Measurements from ENCODE around the gene RND3. TPM values are rescaled to one million over a fixed set of nuclear protein-coding genes. Genes with fewer than 3 reads are reported as not detected.

RND3 gene, protein sequence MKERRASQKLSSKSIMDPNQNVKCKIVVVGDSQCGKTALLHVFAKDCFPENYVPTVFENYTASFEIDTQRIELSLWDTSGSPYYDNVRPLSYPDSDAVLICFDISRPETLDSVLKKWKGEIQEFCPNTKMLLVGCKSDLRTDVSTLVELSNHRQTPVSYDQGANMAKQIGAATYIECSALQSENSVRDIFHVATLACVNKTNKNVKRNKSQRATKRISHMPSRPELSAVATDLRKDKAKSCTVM
- 39.7 TPM for total RNA-seq

DNA sequence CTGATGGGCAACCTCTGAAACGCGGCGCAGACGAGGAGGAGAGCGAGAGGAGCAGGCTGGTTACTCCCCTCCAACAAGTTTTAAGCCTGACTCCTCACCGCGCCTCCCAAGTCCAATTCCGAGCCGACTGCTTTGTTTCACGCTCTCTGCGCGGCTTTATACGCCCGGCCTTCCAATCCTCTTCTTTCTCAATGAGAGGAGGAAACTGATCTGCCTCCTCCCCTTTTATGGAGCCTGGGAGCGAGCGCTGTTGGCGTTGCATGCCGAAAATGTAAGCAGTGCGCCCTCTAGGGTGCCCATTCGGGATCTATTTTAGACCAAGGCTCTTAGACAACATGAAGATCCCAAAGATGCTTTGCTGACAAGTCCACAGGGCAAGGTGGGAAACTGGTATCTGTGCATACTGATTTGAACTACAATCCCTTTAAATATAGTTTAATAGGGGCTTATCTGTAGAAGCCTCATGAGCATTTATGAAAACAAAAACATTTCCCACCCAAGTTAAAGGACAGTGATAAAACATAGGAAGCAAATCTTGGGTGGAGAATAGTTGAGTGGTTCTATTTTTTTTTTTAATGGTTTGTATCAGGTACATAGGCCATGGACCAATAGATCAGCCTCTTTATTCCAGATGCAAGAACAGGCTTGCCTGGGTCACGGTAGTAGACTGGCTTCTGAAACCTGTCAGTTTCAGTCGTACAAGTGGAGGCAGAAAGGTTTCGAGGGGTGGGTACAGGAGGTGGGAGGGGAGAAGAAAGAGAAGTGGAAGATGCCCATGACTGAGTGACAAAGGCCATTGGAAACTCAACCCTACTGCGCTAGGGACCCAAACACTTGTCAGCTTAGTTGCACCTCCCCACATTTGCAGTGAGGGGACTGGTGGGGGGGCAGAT lies at the start of gene RND3:
RND3 (minus strand) TSS at position 131 of the 893 bp plus-strand sequence. CDS start 250 bp downstream, outside the sequence.
- peak; percentile 97 for DNase-seq (ENCODE audit: low spot score)

DNA sequence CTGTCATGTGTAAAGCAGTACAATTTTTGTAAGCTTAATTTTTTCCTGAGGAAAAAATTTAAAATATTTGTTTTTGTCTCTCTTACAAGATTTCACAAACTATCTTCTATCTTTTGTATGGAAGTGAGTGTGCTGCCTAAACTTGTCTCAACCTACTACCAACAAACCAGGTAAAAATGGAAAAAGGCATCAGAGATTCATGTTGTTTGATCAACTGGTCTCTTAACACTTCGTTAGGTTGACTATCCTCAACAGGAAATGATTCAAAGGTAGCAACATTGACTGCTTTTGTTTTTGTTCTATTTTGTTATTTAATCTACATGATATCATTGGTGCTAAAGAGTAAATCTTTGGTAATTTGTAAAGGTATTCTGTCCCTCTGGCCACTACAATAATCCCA lies 47.7 kb upstream of the RND3 start:
- DNase-seq (ENCODE audit: low spot score) = no peak

- no peak for DNase-seq (ENCODE audit: low spot score)
Measured at GRCh38 chr2:150532879-150533278, 45.4 kb upstream of the RND3 start.

GRCh38 chr2:150532020-150532419 lies 44.6 kb upstream of the RND3 start:
- DNase-seq (ENCODE audit: low spot score) = no peak

GRCh38 chr2:150531591-150531990 lies 44.1 kb upstream of the RND3 start:
- no peak for DNase-seq (ENCODE audit: low spot score)

DNA sequence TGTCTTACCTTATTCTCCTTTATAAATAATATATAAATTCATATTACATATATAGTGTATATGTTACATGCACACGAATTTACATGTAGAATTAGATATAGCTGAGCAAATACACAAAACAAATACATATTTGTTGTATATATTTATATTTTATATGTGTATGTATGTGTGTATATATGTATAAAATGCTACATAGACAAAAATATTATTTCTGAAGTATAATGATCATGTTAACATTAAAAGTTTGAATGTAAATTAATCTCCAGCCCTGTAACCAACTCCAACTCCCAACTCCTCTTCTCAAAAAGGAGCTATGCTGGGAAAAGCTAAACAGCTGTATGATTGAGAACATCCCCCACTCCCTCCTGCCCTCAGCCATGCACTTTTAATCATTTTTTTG lies 42.7 kb upstream of the RND3 start:
- no peak for DNase-seq (ENCODE audit: low spot score)

- DNase-seq (ENCODE audit: low spot score) = no peak
Measured at GRCh38 chr2:150528861-150529801, 41.7 kb upstream of the RND3 start.

GRCh38 chr2:150526827-150527226 lies 39.4 kb upstream of the RND3 start:
- peak; percentile 47 for DNase-seq (ENCODE audit: low spot score)

DNA sequence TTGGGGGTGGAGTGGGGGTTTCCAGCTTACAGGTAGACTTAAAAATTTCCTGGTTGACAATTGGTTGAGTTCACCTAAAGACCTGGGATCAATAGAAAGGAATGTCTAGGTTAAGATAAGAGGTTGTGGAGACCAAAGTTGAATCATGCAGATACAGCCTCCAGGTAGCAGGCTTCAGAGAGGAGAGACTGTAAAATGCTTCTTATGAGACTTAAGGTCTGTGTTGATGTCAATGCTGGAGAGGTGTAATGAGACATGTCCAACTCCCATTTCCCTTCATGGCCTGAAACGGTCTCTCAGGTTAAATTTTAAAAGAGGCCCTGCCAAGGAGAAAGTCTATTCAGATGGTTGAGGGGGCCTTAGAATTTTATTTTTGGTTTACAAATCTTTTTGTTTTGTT lies 38.5 kb upstream of the RND3 start:
- no peak for DNase-seq (ENCODE audit: low spot score)

DNA sequence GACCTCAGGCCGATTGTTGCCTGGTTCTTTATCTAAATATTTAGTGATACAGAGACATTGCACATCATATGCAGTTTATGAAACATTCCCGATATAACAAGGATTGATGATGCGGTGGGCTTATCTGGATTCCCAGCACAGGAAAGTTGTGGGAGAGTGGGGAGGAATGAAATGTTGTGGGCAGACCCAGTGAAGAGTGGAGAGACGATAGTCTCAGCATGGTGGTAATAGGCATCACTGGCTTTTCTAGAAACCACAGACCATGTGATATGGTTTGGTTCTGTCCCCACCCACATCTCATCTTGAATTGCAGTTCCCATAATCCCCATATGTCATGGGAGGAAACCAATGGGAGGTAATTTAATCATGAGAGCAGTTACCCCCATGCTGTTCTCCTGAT lies 34.8 kb upstream of the RND3 start:
- DNase-seq (ENCODE audit: low spot score) = no peak

DNA sequence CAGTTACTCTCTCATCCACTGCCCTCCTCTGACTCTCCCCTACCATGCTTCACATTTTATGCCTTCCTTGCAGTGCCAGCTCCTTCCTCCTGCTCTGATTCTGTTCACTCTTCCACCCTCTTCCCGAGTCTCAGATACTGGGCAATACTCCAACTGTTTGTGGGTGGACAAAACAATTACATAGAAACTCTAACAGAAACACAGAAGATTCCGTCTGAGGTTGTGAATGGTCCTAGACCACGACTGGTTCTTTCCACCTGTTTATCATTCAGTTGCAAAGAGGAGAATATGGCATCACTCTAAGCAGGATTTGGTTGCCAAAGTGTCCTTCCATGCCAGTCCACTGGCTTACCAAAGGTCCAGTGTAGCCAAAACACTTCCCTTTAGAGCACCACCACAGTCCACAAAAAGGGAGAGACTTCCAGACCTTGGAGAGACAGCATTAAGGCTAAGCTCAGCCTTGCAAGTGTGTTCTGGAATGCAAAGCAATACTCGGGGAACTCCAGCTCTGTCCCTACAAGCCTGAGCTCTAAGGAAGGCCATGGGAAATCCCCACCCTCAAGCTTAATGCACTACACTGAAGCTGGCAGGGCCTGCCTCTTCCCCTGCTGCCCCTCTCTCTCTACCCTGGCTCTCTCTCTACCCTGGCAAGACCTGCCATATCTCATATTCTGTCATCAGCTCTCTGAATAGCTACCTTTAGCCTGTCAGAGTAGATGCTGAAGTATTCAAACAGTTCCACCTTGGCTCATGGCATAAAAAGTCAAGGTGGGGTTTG lies 33.6 kb upstream of the RND3 start:
- DNase-seq (ENCODE audit: low spot score) = no peak

- DNase-seq (ENCODE audit: low spot score) = no peak
Measured at GRCh38 chr2:150520033-150520432, 32.6 kb upstream of the RND3 start.

GRCh38 chr2:150517951-150518680 lies 30.6 kb upstream of the RND3 start:
- no peak for DNase-seq (ENCODE audit: low spot score)

DNA sequence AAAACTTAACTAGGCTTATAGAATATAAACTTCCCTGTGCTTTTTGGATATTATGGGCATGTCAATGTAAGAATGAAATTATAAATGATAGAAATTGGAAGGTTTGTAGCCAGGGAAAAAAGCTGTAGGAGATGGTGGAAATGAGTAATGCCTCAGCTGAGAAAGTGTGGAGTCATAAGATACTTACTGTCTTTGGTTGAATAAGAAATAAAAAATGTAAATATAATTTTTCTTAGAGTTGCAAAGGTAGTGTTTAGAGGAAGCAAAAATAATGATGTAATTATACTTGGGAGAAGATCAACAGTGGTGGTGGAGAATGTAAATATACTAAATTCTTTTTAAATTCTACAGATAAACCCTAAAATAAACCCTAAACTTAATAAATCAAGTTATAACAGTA lies 26.2 kb upstream of the RND3 start:
- DNase-seq (ENCODE audit: low spot score) = no peak

DNA sequence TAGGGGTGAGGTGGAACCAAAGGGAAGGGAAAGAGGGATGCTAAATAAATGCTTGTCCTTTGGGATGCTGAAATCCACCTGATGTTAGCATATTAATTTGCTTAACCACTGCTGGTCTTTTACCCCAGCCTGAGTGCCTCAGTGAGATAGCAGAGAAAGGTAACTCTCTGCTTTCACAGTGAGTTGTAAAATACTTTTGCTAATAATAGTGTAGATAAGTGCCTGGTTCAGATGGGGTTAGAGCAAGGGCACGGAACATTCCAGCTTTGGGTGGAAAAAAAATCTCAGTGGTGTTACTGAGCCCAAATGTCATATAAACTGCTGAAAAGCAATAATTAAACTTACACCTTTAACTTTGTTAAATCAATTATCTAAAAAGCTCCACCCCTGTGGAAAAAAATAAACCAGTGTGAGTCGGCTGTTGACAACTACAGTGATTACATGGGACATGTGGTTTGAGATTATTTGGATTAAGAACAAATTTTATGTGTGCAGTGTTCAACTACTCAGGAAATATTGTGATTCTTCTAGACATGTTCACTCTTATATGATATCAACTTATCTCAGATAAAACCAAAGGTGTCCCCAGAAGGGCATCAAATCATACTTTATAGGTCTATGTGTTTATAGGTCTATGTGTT lies 21.1 kb upstream of the RND3 start:
- no peak for DNase-seq (ENCODE audit: low spot score)

DNA sequence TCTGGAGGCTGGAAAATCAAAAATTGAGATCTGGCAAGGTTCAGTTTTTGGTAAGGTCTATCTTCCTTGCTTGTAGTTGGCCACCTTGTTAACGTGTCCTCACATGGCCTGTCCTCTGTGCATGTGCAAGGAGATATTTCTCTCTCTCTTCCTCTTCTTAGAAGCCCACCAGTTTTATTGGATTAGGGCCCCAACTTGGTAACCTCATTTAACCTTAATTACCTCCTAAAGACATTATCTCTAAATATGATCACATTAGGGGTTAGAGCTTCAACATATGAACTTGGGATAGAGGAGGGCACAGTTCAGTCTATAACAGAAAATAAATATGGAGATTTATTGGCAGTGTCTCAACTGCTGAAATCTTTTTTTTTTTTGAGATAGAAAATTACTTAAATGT lies 19.6 kb upstream of the RND3 start:
- no peak for DNase-seq (ENCODE audit: low spot score)

DNA sequence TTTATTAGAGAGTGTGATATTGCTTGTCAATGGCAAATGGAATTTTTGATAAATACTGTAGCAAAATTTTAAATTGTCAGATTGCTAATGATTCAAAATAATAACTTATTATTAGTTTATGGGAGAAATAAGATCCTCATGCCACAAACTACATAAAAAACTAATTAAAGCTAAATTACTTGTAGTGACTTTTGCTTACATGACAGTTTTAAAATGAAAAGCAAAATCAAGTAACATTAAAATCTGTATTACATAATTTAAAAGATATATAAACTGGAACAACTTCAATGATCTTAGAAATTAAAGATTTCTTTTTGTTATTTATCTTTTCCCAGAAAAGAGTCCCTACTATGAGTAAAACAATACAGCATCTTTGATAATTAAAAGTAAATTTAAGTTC lies 17.7 kb upstream of the RND3 start:
- no peak for DNase-seq (ENCODE audit: low spot score)

- no peak for DNase-seq (ENCODE audit: low spot score)
Measured at GRCh38 chr2:150495993-150496627, 8.6 kb upstream of the RND3 start.

- DNase-seq (ENCODE audit: low spot score) = no peak
Measured at GRCh38 chr2:150495001-150495400, 7.5 kb upstream of the RND3 start.
